Measurements from ENCODE around the gene LAMB1. TPM values are rescaled to one million over a fixed set of nuclear protein-coding genes. Genes with fewer than 3 reads are reported as not detected.

LAMB1 gene
- total RNA-seq, 1 experiment from 2014 or later, result 431 TPM

GRCh38 chr7:107911981-107912380 lies 91.0 kb downstream of the LAMB1 start:
- intact Hi-C loops (cut with micrococcal nuclease; ENCODE audit: unreplicated experiment), result no loop called here
- ChIA-PET CTCF (no interaction called here), POLR2A (no interaction called here)
- Histone ChIP-seq H3K4me3 (ENCODE audit: low read depth, low read length) (no peak overlapping the region), H3K27me3 (replicated peaks; ENCODE audit: control insufficient read depth, insufficient read depth, low read length) (no peaks in the 10 kb centered on the region), H3K4me1 (no peaks in the 10 kb centered on the region), H3K36me3 (ENCODE audit: control insufficient read depth, insufficient read depth, low read length) (peaks cover 2% of the 10 kb centered on the region; the same call in 1 of the 2 replicates), H3K9me3 (no peaks in the 10 kb centered on the region)
- H3K4me1 Mint-ChIP-seq (ENCODE audit: low read depth, unreplicated experiment), result no peaks in the 10 kb centered on the region
- H3K27me3 Mint-ChIP-seq (ENCODE audit: insufficient read depth, unreplicated experiment), result no peaks in the 10 kb centered on the region
- no peak for DNase-seq
- H3K9me3 Mint-ChIP-seq (ENCODE audit: unreplicated experiment), result peaks cover 9% of the 10 kb centered on the region
- peaks cover 68% of the 10 kb centered on the region for H3K36me3 Mint-ChIP-seq (ENCODE audit: insufficient read depth, unreplicated experiment)
- TF ChIP-seq CTCF (IDR thresholded peaks at IDR 0.05; ENCODE audit: insufficient read depth in 1 of 2, low read depth in 1 of 2, low read length in 1 of 2, severe bottlenecking in 1 of 2, unreplicated experiment in 1 of 2), result no peak
- no peak overlapping the region for H3K4me3 Mint-ChIP-seq (ENCODE audit: unreplicated experiment)
- H3K27ac Mint-ChIP-seq (ENCODE audit: unreplicated experiment), result no peak overlapping the region
- BruUV-seq (replicated peaks), result no TSS peak

- CTCF ChIA-PET, result no interaction called here
- Mint-ChIP-seq H3K9me3 (ENCODE audit: unreplicated experiment) (peaks cover 9% of the 10 kb centered on the region), H3K36me3 (ENCODE audit: insufficient read depth, unreplicated experiment) (peaks cover 74% of the 10 kb centered on the region), H3K4me3 (ENCODE audit: unreplicated experiment) (no peak overlapping the region), H3K27me3 (ENCODE audit: insufficient read depth, unreplicated experiment) (no peaks in the 10 kb centered on the region), H3K4me1 (ENCODE audit: low read depth, unreplicated experiment) (no peaks in the 10 kb centered on the region), H3K27ac (ENCODE audit: unreplicated experiment) (no peak overlapping the region)
- Histone ChIP-seq H3K36me3 (ENCODE audit: control insufficient read depth, insufficient read depth, low read length) (peaks cover 3% of the 10 kb centered on the region; the same call in 1 of the 2 replicates), H3K4me3 (ENCODE audit: low read depth, low read length) (no peak overlapping the region), H3K4me1 (no peaks in the 10 kb centered on the region), H3K9me3 (no peaks in the 10 kb centered on the region), H3K27me3 (replicated peaks; ENCODE audit: control insufficient read depth, insufficient read depth, low read length) (no peaks in the 10 kb centered on the region)
- no peak for TF ChIP-seq CTCF (IDR thresholded peaks at IDR 0.05; ENCODE audit: insufficient read depth in 1 of 2, low read depth in 1 of 2, low read length in 1 of 2, severe bottlenecking in 1 of 2, unreplicated experiment in 1 of 2)
- POLR2A ChIA-PET, result no interaction called here
- BruUV-seq (replicated peaks), result no TSS peak
- intact Hi-C loops (cut with micrococcal nuclease; ENCODE audit: unreplicated experiment), result no loop called here
- DNase-seq, result no peak
Measured at GRCh38 chr7:107909445-107909844, 93.5 kb downstream of the LAMB1 start.

GRCh38 chr7:107907790-107908189 lies 95.2 kb downstream of the LAMB1 start:
- Histone ChIP-seq H3K27me3 (replicated peaks; ENCODE audit: control insufficient read depth, insufficient read depth, low read length) (no peaks in the 10 kb centered on the region), H3K4me3 (ENCODE audit: low read depth, low read length) (no peak overlapping the region), H3K36me3 (ENCODE audit: control insufficient read depth, insufficient read depth, low read length) (peaks cover 3% of the 10 kb centered on the region; the same call in 1 of the 2 replicates), H3K9me3 (no peaks in the 10 kb centered on the region), H3K4me1 (peaks cover 12% of the 10 kb centered on the region)
- Mint-ChIP-seq H3K4me3 (ENCODE audit: unreplicated experiment) (no peak overlapping the region), H3K36me3 (ENCODE audit: insufficient read depth, unreplicated experiment) (peaks cover 75% of the 10 kb centered on the region), H3K9me3 (ENCODE audit: unreplicated experiment) (peaks cover 9% of the 10 kb centered on the region), H3K27ac (ENCODE audit: unreplicated experiment) (no peak overlapping the region), H3K4me1 (ENCODE audit: low read depth, unreplicated experiment) (no peaks in the 10 kb centered on the region), H3K27me3 (ENCODE audit: insufficient read depth, unreplicated experiment) (no peaks in the 10 kb centered on the region)
- DNase-seq, result no peak
- ChIA-PET CTCF (no interaction called here), POLR2A (no interaction called here)
- intact Hi-C loops (cut with micrococcal nuclease; ENCODE audit: unreplicated experiment), result no loop called here
- BruUV-seq (replicated peaks), result no TSS peak
- no peak for TF ChIP-seq CTCF (IDR thresholded peaks at IDR 0.05; ENCODE audit: insufficient read depth in 1 of 2, low read depth in 1 of 2, low read length in 1 of 2, severe bottlenecking in 1 of 2, unreplicated experiment in 1 of 2)

All from Caco-2 (cell line).